K562 (cell line): ENCODE results near the gene TMEM69. TPM values are rescaled to one million over a fixed set of nuclear protein-coding genes. Genes with fewer than 3 reads are reported as not detected.

Source experiments
- ATAC-seq: fragments of 200-7000 bp; cut with Tn5 transposase; 3 replicates; pipeline ENCODE4 v1.9.1; 2020; ENCODE audit warnings: moderate library complexity
- BruUV-seq: library from RNA; stranded (reverse); fragments of 400-500 nt; replicated peaks from 2 replicates; lab custom pipeline; 2021; lab: Mats Ljungman, UMichigan
- CTCF ChIA-PET: fragments of 300-600 bp; formaldehyde crosslinking; extraction: SDS; loops from one replicate; lab custom pipeline; 2021; ENCODE audit warnings: low intra/inter-chr PET ratio; lab: Yijun Ruan, JAX
- POLR2A ChIA-PET: fragments of 300-600, 350-650 bp; sonication (Branson Sonifier 250); formaldehyde crosslinking; extraction: SDS; loops from one replicate; lab custom pipeline; 2021; ENCODE audit warnings: antibody characterized with exemption, inconsistent platforms; lab: Yijun Ruan, JAX
- DNase-seq, 4 experiments: peaks; one replicate each; pipeline versions ENCODE4 v3.0.0 to v3.0.0-alpha.2; 2011 to 2018; ENCODE audit warnings: low spot score in 3 of 4, mixed read lengths in 3 of 4; ENCODE audit errors: extremely low read depth in 1 of 4
- FAIRE-seq: peaks from 2 replicates; lab custom pipeline; 2011; peaks lifted over from hg19 to GRCh38; lab: Jason Lieb, UNC
- H2AFZ ChIP-seq: 2 replicates; pipeline ENCODE4 v1.6.0; 2011; ENCODE audit warnings: low read depth, low read length, control low read depth, inconsistent platforms
- H3K27ac ChIP-seq: fragments of 200-600 bp; 3 replicates; pipeline ENCODE4 v1.8.0; 2011; ENCODE audit warnings: low read depth, mild to moderate bottlenecking, control low read depth, inconsistent platforms, low read length, moderate library complexity, mixed read lengths; ENCODE audit errors: extremely low read depth
- H3K27me3 ChIP-seq, 2 experiments: fragments of 300-600 bp in 1 of 2; 2 replicates in 1 of 2; 3 replicates in 1 of 2; pipeline versions ENCODE4 v1.6.0 to v1.8.0; 2011; ENCODE audit warnings: inconsistent platforms in 2 of 2, low read length in 2 of 2, mild to moderate bottlenecking in 1 of 2, mixed read lengths in 1 of 2, moderate library complexity in 1 of 2; ENCODE audit not compliant: control insufficient read depth in 2 of 2, insufficient read depth in 2 of 2
- H3K36me3 ChIP-seq: fragments of 300-600 bp; 3 replicates; pipeline ENCODE4 v1.8.0; 2011; ENCODE audit warnings: mild to moderate bottlenecking, low read length, inconsistent platforms; ENCODE audit not compliant: control insufficient read depth, insufficient read depth
- H3K4me1 ChIP-seq, 2 experiments: fragments of 200-600 bp in 1 of 2; replicated peaks in 1 of 2; 2 replicates in 1 of 2; 3 replicates in 1 of 2; pipeline versions ENCODE4 v1.5.1 to v1.8.0; 2011; ENCODE audit warnings: inconsistent platforms in 2 of 2, low read length in 2 of 2, mild to moderate bottlenecking in 1 of 2, mixed read lengths in 1 of 2, moderate library complexity in 1 of 2; ENCODE audit not compliant: control insufficient read depth in 2 of 2, insufficient read depth in 2 of 2
- H3K4me2 ChIP-seq: 2 replicates; pipeline ENCODE4 v1.6.1; 2011; ENCODE audit warnings: low read length, control low read depth, inconsistent platforms, mixed read lengths; ENCODE audit not compliant: insufficient read depth
- H3K4me3 ChIP-seq: fragments of 200-600 bp; sonication (generic), shearing (Covaris generic); 2 replicates; pipeline ENCODE4 v1.5.1; 2016; ENCODE audit warnings: control low read depth, inconsistent platforms
- H3K79me2 ChIP-seq: fragments of 200-600 bp; 3 replicates; pipeline ENCODE4 v1.8.0; 2011; ENCODE audit warnings: low read length, inconsistent platforms; ENCODE audit not compliant: control insufficient read depth, insufficient read depth
- H3K9ac ChIP-seq, 2 experiments: 2 replicates each; pipeline versions ENCODE4 v1.6.0 to v1.6.1; 2011; ENCODE audit warnings: low read depth in 2 of 2, low read length in 2 of 2, control low read depth in 1 of 2, inconsistent platforms in 1 of 2, mild to moderate bottlenecking in 1 of 2, mixed read lengths in 1 of 2; ENCODE audit not compliant: insufficient read depth in 1 of 2
- H3K9me1 ChIP-seq: one replicate; pipeline ENCODE4 v1.6.0; 2011; ENCODE audit warnings: inconsistent platforms, mild to moderate bottlenecking, low read length, moderate library complexity; ENCODE audit not compliant: control insufficient read depth, insufficient read depth
- H3K9me3 ChIP-seq: replicated peaks from 2 replicates; pipeline ENCODE4 v1.5.1; 2011; ENCODE audit warnings: low read depth, low read length, inconsistent platforms; ENCODE audit not compliant: control insufficient read depth, insufficient read depth
- H4K20me1 ChIP-seq: replicated peaks from 2 replicates; pipeline ENCODE4 v1.6.1; 2011; ENCODE audit warnings: low read length, inconsistent platforms, mixed read lengths; ENCODE audit not compliant: control insufficient read depth, insufficient read depth
- BCL6 ChIP-seq: fragments of 250-450 bp; sonication (Bioruptor Pico); IDR thresholded peaks from 2 replicates; pipeline ENCODE4 v1.4.0; 2020
- CHD4 ChIP-seq: fragments of 200-600 bp; sonication (generic); IDR thresholded peaks from 3 replicates; pipeline ENCODE4 v1.6.1; 2012; ENCODE audit warnings: low read depth, mild to moderate bottlenecking, mixed read lengths, low read length, inconsistent platforms; ENCODE audit not compliant: insufficient read depth, insufficient replicate concordance, poor library complexity, severe bottlenecking
- E2F3 ChIP-seq: fragments of 250-450 bp; sonication (Bioruptor Pico); IDR thresholded peaks from 2 replicates; pipeline ENCODE4 v1.4.0; 2020; ENCODE audit warnings: mild to moderate bottlenecking
- MED1 ChIP-seq: sonication (generic); formaldehyde crosslinking; IDR thresholded peaks from 2 replicates; pipeline ENCODE4 v1.8.1; 2023; ENCODE audit warnings: missing genetic modification reagents, borderline replicate concordance
- MEF2A ChIP-seq: IDR thresholded peaks from 2 replicates; pipeline ENCODE4 v1.6.1; 2011; ENCODE audit warnings: low read depth, mild to moderate bottlenecking, low read length, moderate library complexity; ENCODE audit not compliant: control insufficient read depth
- NCOA6 ChIP-seq: fragments of 450-650 bp; IDR thresholded peaks from 2 replicates; pipeline ENCODE4 v1.6.1; 2017; ENCODE audit warnings: mild to moderate bottlenecking
- PHTF2 ChIP-seq: fragments of 250-450 bp; sonication (Bioruptor Pico); IDR thresholded peaks from 2 replicates; pipeline ENCODE4 v1.5.0; 2021; ENCODE audit warnings: mild to moderate bottlenecking
- TARDBP ChIP-seq: fragments of 450-650 bp; IDR thresholded peaks from 2 replicates; pipeline ENCODE4 v1.6.1; 2016
- ZNF121 ChIP-seq: sonication (generic); formaldehyde crosslinking; conservative IDR thresholded peaks from 2 replicates; pipeline ENCODE4 v1.8.0; 2022; ENCODE audit warnings: missing genetic modification reagents
- WGBS: fragments of 100-300 bp; shearing (Covaris generic); methylation state at CpG from one replicate; pipeline ENCODE4 v1.1.6; 2016; ENCODE audit warnings: low coverage, mixed read lengths; ENCODE audit not compliant: insufficient coverage; ENCODE audit errors: missing lambda C conversion rate; 5-methylcytosine and 5-hydroxymethylcytosine counted together
- in situ Hi-C: fragments of 300-500 bp; cut with MboI; formaldehyde crosslinking; loops from 4 replicates; pipeline ENCODE4 v1.15.0; 2018; ENCODE audit warnings: inconsistent platforms, mixed read lengths
- intact Hi-C: fragments of 100-400 bp; cut with micrococcal nuclease; formaldehyde crosslinking; loops from 2 replicates; pipeline ENCODE4 v1.14.2; 2022
- polyA plus RNA-seq, 8 experiments: library from polyadenylated mRNA; depleted of rRNA in 4 of 8; stranded (reverse) in 5 of 8; unstranded in 3 of 8; fragments of >200 nt; fragmentation: Nextera tagmentation in 2 of 8; fragmentation: Illumina TruSeq in 1 of 8; extraction: Ambion mirVana in 2 of 8; extraction: Trizol in 1 of 8; gene quantifications; 2 replicates each; pipeline versions ENCODE4 v1.2.1 to v1.2.3, GENCODE V29; 2011 to 2014; ENCODE audit warnings: inconsistent platforms in 1 of 8, missing spikeins in 1 of 8
- total RNA-seq, 7 experiments: library from RNA; depleted of rRNA in 6 of 7; stranded (reverse); fragments of >200 nt in 6 of 7; fragmentation: Illumina TruSeq in 2 of 7; extraction: Trizol in 2 of 7; gene quantifications; 2 replicates each; pipeline versions ENCODE4 v1.2.1 to v1.2.3, GENCODE V29; 2011 to 2021; ENCODE audit warnings: low replicate concordance in 1 of 7

The TMEM69 gene
- total and polyA plus RNA-seq, 9 of the 15 experiments (the other 6 are each of a cell fraction or from before 2014, with no cell fraction given), result 47.3 to 248 (median 103) TPM

- H3K36me3 ChIP-seq, result peaks cover 83% of the 10 kb centered on the region
These were observed 28.8 kb upstream of the TMEM69 start for GRCh38 chr1:45659222-45659621.

GRCh38 chr1:45660336-45660735 is 27.6 kb upstream of the TMEM69 start:
- no peaks in the 10 kb centered on the region for H3K9me1 ChIP-seq
- 0 out of 2 replicates have a peak, but pooled peaks cover 5% of the 10 kb centered on the region for H4K20me1 ChIP-seq
- H3K9ac ChIP-seq, result no peak overlapping the region
- TF ChIP-seq BCL6, result no peak
- no peak for TF ChIP-seq MED1 (CRISPR knock-in tag)
- no peak for TF ChIP-seq NCOA6
- no peak for TF ChIP-seq CHD4
- TF ChIP-seq TARDBP, result no peak
- no peak for TF ChIP-seq MEF2A
- TF ChIP-seq E2F3 (CRISPR knock-in tag), result no peak
- H3K27me3 ChIP-seq, result no peaks in the 10 kb centered on the region
- peaks cover 72% of the 10 kb centered on the region for H3K36me3 ChIP-seq
- H3K4me3 ChIP-seq, result no peak overlapping the region
- peaks cover 56% of the 10 kb centered on the region for H3K79me2 ChIP-seq
- ChIA-PET CTCF (no interaction called here), POLR2A (interaction anchor here (0.6 to 4.6 kb wide), 4 partner anchors 10 to 840 kb away, joined by 3 to 21 read pairs (median 6); no protein-coding TSS in a partner anchor)
- intact Hi-C loops (no loop called here), in situ Hi-C loops (no loop called here)
- DNase-seq (no peak), FAIRE-seq (no peak), ATAC-seq (no peak)
- H3K4me2 ChIP-seq, result no peak overlapping the region
- H3K9me3 ChIP-seq, result no peaks in the 10 kb centered on the region
- no peak overlapping the region for H2AFZ ChIP-seq
- H3K27ac ChIP-seq, result no peak overlapping the region
- 63% methylated on average over 2 of the region's 2 CpGs for WGBS
- H3K4me1 ChIP-seq, result 0 out of 5 replicates have a peak, but pooled peaks cover 0 to 2% of the 10 kb centered on the region in 2 experiments
- BruUV-seq, result TSS peak; percentile 30

More at GRCh38 chr1:45659222-45659621, 28.8 kb upstream of the TMEM69 start:
- Histone ChIP-seq H4K20me1 (0 out of 2 replicates have a peak, but pooled peaks cover 5% of the 10 kb centered on the region), H3K9ac (no peak overlapping the region), H3K9me3 (no peaks in the 10 kb centered on the region), H3K4me1 (0 out of 5 replicates have a peak, but pooled peaks cover 0 to 2% of the 10 kb centered on the region in 2 experiments), H3K4me2 (no peak overlapping the region), H3K4me3 (no peak overlapping the region), H2AFZ (no peak overlapping the region), H3K79me2 (peaks cover 45% of the 10 kb centered on the region), H3K9me1 (no peaks in the 10 kb centered on the region), H3K27me3 (no peaks in the 10 kb centered on the region), H3K27ac (no peak overlapping the region)
- ChIA-PET CTCF (no interaction called here), POLR2A (interaction anchor here (0.6 to 5.2 kb wide), 6 partner anchors 8 to 223 kb away, joined by 3 to 35 read pairs (median 6); partner anchors contain the start of gene GPBP1L1)
- WGBS, result 95% methylated on average over 2 of the region's 2 CpGs
- FAIRE-seq, result no peak
- TF ChIP-seq PHTF2 (CRISPR knock-in tag) (no peak), ZNF121 (0 out of 2 replicates have a peak, but pooled peaks have one; percentile 26)
- no peak for ATAC-seq
- in situ Hi-C loops, result no loop called here
- intact Hi-C loops, result no loop called here
- no peak for DNase-seq
- no TSS peak for BruUV-seq
